GM21526 (cell line): ENCODE measurements around the gene DEPDC1.

Source experiments
- ATAC-seq: cut with Tn5 transposase; IDR thresholded peaks from one replicate; pipeline ENCODE4 v1.9.1; 2021; ENCODE audit warnings: moderate library complexity; ENCODE audit not compliant: unreplicated experiment, low FRiP score

DEPDC1 gene

DNA sequence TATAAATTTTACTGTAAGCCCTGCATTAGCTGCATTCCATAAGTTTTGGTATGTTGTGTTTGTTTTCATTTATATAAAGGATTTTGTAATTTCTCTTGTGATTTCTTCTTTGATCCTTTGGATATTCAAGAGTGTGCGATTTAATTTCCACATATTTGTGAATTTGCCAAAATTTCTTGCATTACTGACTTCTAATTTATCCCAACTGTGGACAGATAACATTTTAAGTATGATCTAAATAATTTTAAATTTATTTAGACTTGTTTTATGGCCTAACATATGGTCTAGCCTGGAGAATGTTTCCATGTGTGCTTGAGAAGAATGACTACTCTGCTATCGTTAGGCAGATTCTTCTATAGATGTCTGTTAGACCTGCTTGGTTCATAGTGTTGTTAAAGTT lies 70.3 kb downstream of the DEPDC1 start:
- ATAC-seq: no peak
